GM19372 (cell line): ENCODE data around the gene OPA3.

ENCODE experiments used
- ATAC-seq: cut with Tn5 transposase; IDR thresholded peaks from one replicate; pipeline ENCODE4 v1.9.1; 2021; ENCODE audit warnings: mild to moderate bottlenecking, low read depth, moderate library complexity; ENCODE audit not compliant: unreplicated experiment

OPA3 gene

GRCh38 chr19:45489216-45489855 is 95.3 kb downstream of the OPA3 start:
- no peak for ATAC-seq

GRCh38 chr19:45488708-45489107 is 95.9 kb downstream of the OPA3 start:
- no peak for ATAC-seq

GRCh38 chr19:45485305-45486077 is 99.1 kb downstream of the OPA3 start:
- peak; percentile 88 for ATAC-seq

- ATAC-seq = no peak
Measured at GRCh38 chr19:45484273-45484945, 100.2 kb downstream of the OPA3 start.

GRCh38 chr19:45483033-45483432 is 101.6 kb downstream of the OPA3 start:
- no peak for ATAC-seq

GRCh38 chr19:45478454-45479238 is 106.0 kb downstream of the OPA3 start:
- peak; percentile 72 for ATAC-seq

GRCh38 chr19:45477713-45478453 is 106.7 kb downstream of the OPA3 start:
- no peak for ATAC-seq
